Parathyroid adenoma (tissue), 2 donors: ENCODE measurements around the gene ERICH2.
A peak's percentile ranks its signal among the peaks of the same experiment; 100 is the strongest.

ENCODE experiments used
- H2AFZ ChIP-seq: fragments of 300-600 bp; sonication (generic); one replicate; pipeline ENCODE4 v1.7.0; 2017; ENCODE audit warnings: antibody characterized with exemption, mild to moderate bottlenecking
- H3K27ac ChIP-seq: fragments of 300-600 bp; sonication (generic); one replicate; pipeline ENCODE4 v1.7.0; 2017
- H3K27me3 ChIP-seq: fragments of 300-600 bp; sonication (generic); one replicate; pipeline ENCODE4 v1.7.0; 2017; ENCODE audit warnings: low read length; ENCODE audit not compliant: control insufficient read depth, insufficient read depth
- H3K36me3 ChIP-seq: fragments of 300-600 bp; sonication (generic); one replicate; pipeline ENCODE4 v1.7.0; 2017; ENCODE audit warnings: low read length; ENCODE audit not compliant: control insufficient read depth, insufficient read depth
- H3K4me1 ChIP-seq: fragments of 300-600 bp; sonication (generic); one replicate; pipeline ENCODE4 v1.7.0; 2017; ENCODE audit warnings: control low read depth
- H3K4me2 ChIP-seq: fragments of 300-600 bp; sonication (generic); one replicate; pipeline ENCODE4 v1.7.0; 2017; ENCODE audit warnings: low read length
- H3K4me3 ChIP-seq: fragments of 300-600 bp; sonication (generic); one replicate; pipeline ENCODE4 v1.7.0; 2017; ENCODE audit warnings: low read depth, low read length
- H3K79me2 ChIP-seq: fragments of 300-600 bp; sonication (generic); one replicate; pipeline ENCODE4 v1.7.0; 2017; ENCODE audit warnings: control low read depth
- H3K9ac ChIP-seq: fragments of 300-600 bp; sonication (generic); one replicate; pipeline ENCODE4 v1.7.0; 2017; ENCODE audit warnings: mild to moderate bottlenecking
- H3K9me3 ChIP-seq: fragments of 300-600 bp; sonication (generic); one replicate; pipeline ENCODE4 v1.7.0; 2017; ENCODE audit warnings: low read length; ENCODE audit not compliant: control insufficient read depth
- TF ChIP-seq, protein P1 (sequence below): fragments of 300-600 bp; sonication (generic); IDR thresholded peaks from one replicate; pipeline ENCODE4 v1.7.0; 2017; ENCODE audit warnings: antibody characterized with exemption, mild to moderate bottlenecking
- donor health status: primary hyperparathyroidism.

The ERICH2 gene

DNA sequence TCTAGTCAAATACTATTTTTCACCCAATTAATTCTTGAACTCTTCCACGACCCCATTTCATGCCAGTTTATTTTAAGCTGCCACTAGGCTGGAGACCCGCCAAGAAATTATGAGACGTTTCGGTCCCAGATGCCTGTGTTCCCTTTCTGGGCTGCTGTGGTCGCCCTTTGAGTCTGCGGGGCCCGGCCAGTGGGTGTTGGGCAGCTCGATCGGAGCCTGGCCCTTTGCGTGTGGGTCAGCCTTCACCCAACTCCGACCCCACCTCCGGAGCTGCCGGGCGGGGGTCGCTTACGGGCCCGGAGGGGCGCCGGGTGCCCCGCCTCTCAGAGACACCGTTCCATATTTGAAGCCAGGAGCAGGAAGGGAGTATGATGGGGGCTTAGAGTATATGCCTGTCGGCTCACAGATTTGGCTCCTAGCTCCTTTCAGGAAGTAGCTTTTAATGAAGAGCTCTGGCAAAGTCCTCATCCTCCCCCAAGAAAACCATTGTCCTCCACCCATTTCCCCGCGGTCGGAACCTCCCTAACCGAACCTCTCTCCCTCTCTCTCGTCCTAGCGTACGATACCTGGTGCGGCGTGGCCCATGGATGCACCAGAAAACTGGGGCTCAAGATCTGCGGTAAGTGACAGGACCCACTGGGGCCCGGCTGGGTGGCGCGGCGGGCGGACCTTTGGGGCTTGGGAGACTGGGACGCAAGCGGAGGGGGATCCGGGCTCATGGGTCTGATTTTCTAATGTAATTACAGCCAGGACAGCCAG lies 51.5 kb downstream of the ERICH2 start:
- H3K4me3 ChIP-seq, result peak overlapping the region; percentile 91
- H3K4me1 ChIP-seq, result peaks cover 5% of the 10 kb centered on the region
- H3K27me3 ChIP-seq, result no peaks in the 10 kb centered on the region
- H3K9me3 ChIP-seq, result no peaks in the 10 kb centered on the region
- H3K9ac ChIP-seq, result no peak overlapping the region
- TF ChIP-seq, protein P1, sequence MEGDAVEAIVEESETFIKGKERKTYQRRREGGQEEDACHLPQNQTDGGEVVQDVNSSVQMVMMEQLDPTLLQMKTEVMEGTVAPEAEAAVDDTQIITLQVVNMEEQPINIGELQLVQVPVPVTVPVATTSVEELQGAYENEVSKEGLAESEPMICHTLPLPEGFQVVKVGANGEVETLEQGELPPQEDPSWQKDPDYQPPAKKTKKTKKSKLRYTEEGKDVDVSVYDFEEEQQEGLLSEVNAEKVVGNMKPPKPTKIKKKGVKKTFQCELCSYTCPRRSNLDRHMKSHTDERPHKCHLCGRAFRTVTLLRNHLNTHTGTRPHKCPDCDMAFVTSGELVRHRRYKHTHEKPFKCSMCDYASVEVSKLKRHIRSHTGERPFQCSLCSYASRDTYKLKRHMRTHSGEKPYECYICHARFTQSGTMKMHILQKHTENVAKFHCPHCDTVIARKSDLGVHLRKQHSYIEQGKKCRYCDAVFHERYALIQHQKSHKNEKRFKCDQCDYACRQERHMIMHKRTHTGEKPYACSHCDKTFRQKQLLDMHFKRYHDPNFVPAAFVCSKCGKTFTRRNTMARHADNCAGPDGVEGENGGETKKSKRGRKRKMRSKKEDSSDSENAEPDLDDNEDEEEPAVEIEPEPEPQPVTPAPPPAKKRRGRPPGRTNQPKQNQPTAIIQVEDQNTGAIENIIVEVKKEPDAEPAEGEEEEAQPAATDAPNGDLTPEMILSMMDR, result no peak
- peak overlapping the region; percentile 81 for H3K4me2 ChIP-seq
- peaks cover 6% of the 10 kb centered on the region for H3K79me2 ChIP-seq
- H3K36me3 ChIP-seq, result no peaks in the 10 kb centered on the region
- H2AFZ ChIP-seq, result no peak overlapping the region
- no peak overlapping the region for H3K27ac ChIP-seq

DNA sequence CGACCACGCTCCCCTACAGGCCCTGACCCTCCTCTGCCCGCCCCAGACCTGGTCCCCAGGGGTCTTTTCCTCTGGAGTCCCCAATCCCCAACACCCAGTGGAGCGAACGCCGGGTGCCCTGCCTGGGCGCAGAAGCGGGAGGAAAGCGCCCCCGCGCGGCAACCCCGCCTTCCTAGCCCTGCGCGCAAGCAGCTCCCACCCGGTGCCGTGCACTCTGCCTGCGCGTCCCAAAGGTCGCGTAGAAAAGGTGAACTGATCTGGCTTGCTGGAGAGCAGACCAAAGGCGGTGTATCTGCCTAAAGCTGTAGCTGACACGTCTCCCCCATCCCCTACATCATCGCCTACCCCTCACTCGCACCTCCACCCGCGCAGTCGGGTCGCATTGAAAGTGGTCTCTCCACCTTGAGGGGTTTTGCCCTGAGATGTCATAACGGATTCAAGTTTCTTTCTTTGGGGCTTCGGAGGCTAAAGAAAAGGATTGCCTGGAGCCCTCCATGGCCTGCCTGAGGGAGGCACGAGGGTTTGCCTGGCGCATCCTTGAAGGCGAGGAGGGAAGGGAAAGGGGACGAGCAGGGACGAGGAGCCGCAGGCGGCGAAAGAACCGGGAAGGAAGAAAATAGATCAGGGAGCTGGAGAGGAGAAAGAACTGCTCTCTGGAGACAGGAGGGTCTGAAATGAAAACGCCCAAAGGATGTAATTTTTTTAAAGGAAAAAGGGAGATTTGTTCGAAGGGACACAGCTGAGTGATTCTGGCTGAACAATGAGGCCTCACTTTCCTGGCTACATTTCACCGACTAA lies 52.3 kb downstream of the ERICH2 start:
- peaks cover 5% of the 10 kb centered on the region for H3K4me1 ChIP-seq
- no peak overlapping the region for H3K27ac ChIP-seq
- no peaks in the 10 kb centered on the region for H3K36me3 ChIP-seq
- H3K27me3 ChIP-seq, result no peaks in the 10 kb centered on the region
- TF ChIP-seq, protein P1, result no peak
- no peaks in the 10 kb centered on the region for H3K9me3 ChIP-seq
- H3K79me2 ChIP-seq, result peaks cover 6% of the 10 kb centered on the region
- peak overlapping the region; percentile 91 for H3K4me3 ChIP-seq
- no peak overlapping the region for H3K9ac ChIP-seq
- peak overlapping the region; percentile 81 for H3K4me2 ChIP-seq
- H2AFZ ChIP-seq, result no peak overlapping the region

DNA sequence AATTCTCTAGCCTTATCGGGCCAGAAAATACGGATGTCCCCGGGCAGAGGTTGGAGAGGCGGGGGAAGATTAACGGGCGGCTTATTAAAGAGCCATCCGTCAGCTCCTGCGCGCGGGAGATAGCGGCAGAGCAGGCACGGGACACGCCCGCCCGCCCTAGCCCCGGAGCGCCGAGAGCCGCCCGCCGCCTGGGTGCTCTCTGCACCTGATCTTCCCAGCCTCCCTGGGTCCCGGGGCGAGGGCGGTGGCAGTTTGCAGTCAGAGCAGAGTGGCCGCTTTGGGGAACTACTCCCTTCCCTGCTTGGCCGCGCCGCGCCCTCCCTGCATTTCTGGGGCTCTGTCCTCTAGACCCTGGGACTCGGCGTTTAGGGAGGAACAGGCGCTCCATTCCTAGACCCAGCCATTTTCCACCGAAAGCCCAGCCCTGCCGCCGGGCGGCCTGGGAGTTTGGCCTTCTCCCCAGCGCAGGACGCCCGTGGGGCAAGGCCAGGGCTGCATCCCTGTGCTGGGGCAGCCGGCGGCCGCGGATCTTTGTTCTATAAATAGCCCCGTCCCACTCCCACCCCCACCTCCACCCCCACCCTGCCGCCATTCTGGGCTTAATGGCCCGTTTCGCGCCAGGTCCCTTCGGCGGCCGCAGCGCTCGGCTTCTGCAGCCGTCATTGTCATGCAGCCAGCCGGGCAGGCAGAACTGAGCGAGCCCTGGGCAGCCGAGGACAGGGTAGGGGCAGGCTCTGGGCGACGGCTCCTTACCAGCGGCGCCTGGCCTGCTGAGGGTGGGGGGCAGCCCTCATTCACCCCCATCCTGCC lies 53.1 kb downstream of the ERICH2 start:
- peak overlapping the region; percentile 91 for H3K4me3 ChIP-seq

DNA sequence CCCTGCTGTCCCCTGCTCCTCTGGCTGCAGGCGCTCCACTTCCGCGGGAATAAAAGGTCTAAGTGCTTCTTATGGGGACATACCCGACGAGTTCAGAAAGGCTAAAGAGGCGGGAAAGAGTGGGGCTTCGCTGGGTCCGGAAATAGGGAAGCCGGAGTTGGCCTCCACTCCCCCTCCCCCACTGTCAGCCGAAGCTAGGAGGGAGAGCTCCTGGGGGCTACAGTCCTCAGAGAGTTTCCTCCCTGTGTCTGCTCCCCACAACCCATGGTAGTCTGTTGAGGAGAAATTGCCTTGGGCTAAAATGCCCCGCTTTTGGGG lies 53.7 kb downstream of the ERICH2 start:
- Histone ChIP-seq H3K27ac (no peak overlapping the region), H3K36me3 (no peaks in the 10 kb centered on the region), H3K9ac (no peak overlapping the region), H3K4me2 (peak overlapping the region; percentile 45), H3K4me1 (peaks cover under 1% of the 10 kb centered on the region), H3K4me3 (peak overlapping the region; percentile 7), H2AFZ (no peak overlapping the region), H3K27me3 (no peaks in the 10 kb centered on the region), H3K79me2 (no peaks in the 10 kb centered on the region), H3K9me3 (no peaks in the 10 kb centered on the region)
- TF ChIP-seq, protein P1, result no peak

More for the DNA sequence above, 53.1 kb downstream of the ERICH2 start:
- Histone ChIP-seq H3K9ac (no peak overlapping the region), H3K27ac (no peak overlapping the region), H3K9me3 (no peaks in the 10 kb centered on the region), H3K4me2 (peak overlapping the region; percentile 81), H3K4me1 (peaks cover 5% of the 10 kb centered on the region), H2AFZ (no peak overlapping the region), H3K36me3 (no peaks in the 10 kb centered on the region), H3K27me3 (no peaks in the 10 kb centered on the region), H3K79me2 (peaks cover 6% of the 10 kb centered on the region)
- TF ChIP-seq, protein P1, result no peak
